GM21717 (cell line): ENCODE measurements around the gene EHD1.

Experiments used
- ATAC-seq: cut with Tn5 transposase; IDR thresholded peaks from one replicate; pipeline ENCODE4 v1.9.1; 2021; ENCODE audit warnings: mild to moderate bottlenecking, moderate library complexity; ENCODE audit not compliant: unreplicated experiment

EHD1 gene

DNA sequence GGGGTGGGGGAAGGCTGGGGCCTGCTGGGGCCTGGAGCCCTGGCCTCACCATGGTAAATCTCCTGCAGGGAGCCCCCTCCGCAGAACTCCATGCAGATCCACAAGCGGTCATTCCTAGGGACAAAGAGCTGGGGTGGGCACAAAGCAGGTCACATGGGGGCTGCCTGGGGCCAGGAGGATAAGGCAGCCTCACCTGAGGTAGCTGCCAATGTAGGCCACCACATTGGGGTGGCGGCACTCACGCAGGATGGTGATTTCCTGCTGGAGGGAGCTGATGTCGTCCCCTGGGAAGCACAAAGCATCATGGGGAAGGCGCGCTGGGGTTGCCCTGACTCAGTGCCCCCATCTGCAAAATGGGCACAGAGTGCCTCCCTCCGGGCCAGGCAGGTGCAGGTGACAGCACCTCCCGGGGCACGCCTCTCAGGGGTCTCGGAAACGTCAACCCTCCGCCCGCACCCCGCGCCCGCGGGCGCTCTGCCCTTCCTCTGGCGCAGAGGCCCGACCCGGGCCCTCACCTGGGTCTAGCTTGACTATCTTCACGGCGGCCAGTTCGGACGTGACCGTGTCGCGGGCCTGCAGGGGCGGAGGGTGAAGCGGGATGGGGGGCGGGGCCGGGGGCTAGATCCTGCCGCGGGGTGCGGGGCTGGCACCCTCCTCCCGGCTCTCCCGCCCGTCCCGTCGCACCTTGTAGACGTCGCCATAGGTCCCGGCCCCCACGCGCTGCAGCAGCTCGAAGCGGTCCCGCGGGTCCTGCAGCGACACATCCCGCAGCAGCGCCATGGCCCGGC, 75.9 kb downstream of the EHD1 start:
- peak; percentile 9 for ATAC-seq
